SK-N-SH (cell line): ENCODE measurements around the gene AXL. TPM values are rescaled to one million over a fixed set of nuclear protein-coding genes. Genes with fewer than 3 reads are reported as not detected.

Experiments used
- CTCF ChIA-PET: fragments of 300-600, 350-600 bp; formaldehyde crosslinking; extraction: SDS; loops from one replicate; lab custom pipeline; 2021; lab: Yijun Ruan, JAX
- POLR2A ChIA-PET: fragments of 350-600 bp; sonication (Branson Sonifier 250); formaldehyde crosslinking; extraction: SDS; loops from one replicate; lab custom pipeline; 2020; ENCODE audit warnings: antibody characterized with exemption, inconsistent platforms; lab: Yijun Ruan, JAX
- DNase-seq: peaks from one replicate; pipeline ENCODE4 v3.0.0; 2012
- H2AFZ ChIP-seq: fragments of 200-600 bp; sonication (generic); 2 replicates; pipeline ENCODE4 v1.8.1; 2016; ENCODE audit warnings: antibody characterized with exemption, mild to moderate bottlenecking, low read depth
- H3F3A ChIP-seq: fragments of 200-600 bp; sonication (generic); replicated peaks from 2 replicates; pipeline ENCODE3; 2016; ENCODE audit warnings: antibody characterized with exemption, mild to moderate bottlenecking; ENCODE audit not compliant: insufficient read depth
- H3K27ac ChIP-seq, 2 experiments: fragments of 200-500 bp in 1 of 2; fragments of 200-600 bp in 1 of 2; sonication (Bioruptor generic) in 1 of 2; sonication (generic), shearing (Covaris generic) in 1 of 2; 2 replicates each; pipeline versions ENCODE4 v1.5.1 to v1.6.1; 2014 to 2016; ENCODE audit warnings: low read depth in 2 of 2, inconsistent platforms in 1 of 2, low read length in 1 of 2, mild to moderate bottlenecking in 1 of 2, mixed read lengths in 1 of 2
- H3K27me3 ChIP-seq: fragments of 200-600 bp; sonication (generic), shearing (Covaris generic); 2 replicates; pipeline ENCODE4 v1.6.1; 2016; ENCODE audit warnings: mixed run types; ENCODE audit not compliant: insufficient read depth
- H3K36me3 ChIP-seq, 2 experiments: fragments of 200-500 bp in 1 of 2; fragments of 200-600 bp in 1 of 2; sonication (Bioruptor generic) in 1 of 2; sonication (generic) in 1 of 2; replicated peaks in 1 of 2; 2 replicates each; pipeline versions ENCODE3 to v1.5.1; 2014 to 2016; ENCODE audit warnings: low read length in 1 of 2, mild to moderate bottlenecking in 1 of 2; ENCODE audit not compliant: insufficient read depth in 2 of 2, control insufficient read depth in 1 of 2
- H3K4me1 ChIP-seq, 2 experiments: fragments of 200-500 bp in 1 of 2; fragments of 200-600 bp in 1 of 2; sonication (Bioruptor generic) in 1 of 2; sonication (generic), shearing (Covaris generic) in 1 of 2; 2 replicates each; pipeline versions ENCODE4 v1.5.1 to v1.6.1; 2014 to 2016; ENCODE audit warnings: low read depth in 1 of 2, low read length in 1 of 2, mixed run types in 1 of 2; ENCODE audit not compliant: insufficient read depth in 2 of 2, control insufficient read depth in 1 of 2
- H3K4me2 ChIP-seq: fragments of 200-600 bp; sonication (generic), shearing (Covaris generic); 2 replicates; pipeline ENCODE4 v1.6.1; 2017; ENCODE audit warnings: mixed run types
- H3K4me3 ChIP-seq, 2 experiments: fragments of 200-500 bp in 1 of 2; fragments of 200-600 bp in 1 of 2; sonication (Bioruptor generic) in 1 of 2; sonication (generic), shearing (Covaris generic) in 1 of 2; 2 replicates each; pipeline versions ENCODE4 v1.5.1 to v1.8.1; 2014 to 2016; ENCODE audit warnings: low read depth in 2 of 2, inconsistent platforms in 1 of 2, low read length in 1 of 2, mild to moderate bottlenecking in 1 of 2, mixed read lengths in 1 of 2, moderate library complexity in 1 of 2
- H3K79me2 ChIP-seq: fragments of 200-600 bp; sonication (generic); 2 replicates; pipeline ENCODE4 v1.8.1; 2017; ENCODE audit warnings: mild to moderate bottlenecking; ENCODE audit not compliant: insufficient read depth
- H3K9ac ChIP-seq: fragments of 200-600 bp; sonication (generic); 2 replicates; pipeline ENCODE4 v1.6.1; 2017; ENCODE audit warnings: mixed run types
- H3K9me2 ChIP-seq: fragments of 200-600 bp; sonication (generic); 2 replicates; pipeline ENCODE4 v1.6.1; 2017; ENCODE audit warnings: mixed run types
- H3K9me3 ChIP-seq: fragments of 200-600 bp; sonication (generic); 2 replicates; pipeline ENCODE4 v1.6.1; 2017; ENCODE audit warnings: mixed run types, mild to moderate bottlenecking, moderate library complexity
- H4K20me1 ChIP-seq: fragments of 200-600 bp; sonication (generic); 2 replicates; pipeline ENCODE4 v1.6.1; 2017; ENCODE audit warnings: mild to moderate bottlenecking, mixed run types; ENCODE audit not compliant: insufficient read depth
- CHD2 ChIP-seq: fragments of 150-350 bp; IDR thresholded peaks from 2 replicates; pipeline ENCODE4 v1.6.1; 2018; ENCODE audit warnings: low read length; ENCODE audit not compliant: partially characterized antibody
- EP300 ChIP-seq, 2 experiments: IDR thresholded peaks; 2 replicates each; pipeline versions ENCODE4 v1.4.0 to v1.6.1; 2012; ENCODE audit warnings: borderline replicate concordance in 1 of 2, low read depth in 1 of 2, low read length in 1 of 2
- EZH2phosphoT487 ChIP-seq: fragments of 200-600 bp; sonication (generic); IDR thresholded peaks from 2 replicates; pipeline ENCODE4 v1.6.1; 2017; ENCODE audit warnings: low read depth, mixed run types, mild to moderate bottlenecking, antibody characterized with exemption, moderate library complexity, borderline replicate concordance
- FOXJ3 ChIP-seq: sonication (generic); formaldehyde crosslinking; IDR thresholded peaks from 2 replicates; pipeline ENCODE4 v1.5.1; 2020; ENCODE audit warnings: mild to moderate bottlenecking, missing genetic modification reagents
- JUND ChIP-seq: IDR thresholded peaks from 2 replicates; pipeline ENCODE4 v1.4.0; 2012
- POLR2AphosphoS5 ChIP-seq: IDR thresholded peaks from 2 replicates; pipeline ENCODE4 v1.6.1; 2012; ENCODE audit warnings: low read depth, low read length
- RCOR1 ChIP-seq: fragments of 150-350 bp; IDR thresholded peaks from 2 replicates; pipeline ENCODE4 v1.6.1; 2017; ENCODE audit warnings: antibody characterized with exemption, low read length
- RFX5 ChIP-seq: IDR thresholded peaks from 2 replicates; pipeline ENCODE4 v1.6.1; 2012; ENCODE audit warnings: mild to moderate bottlenecking, improper control_type of control experiment, low read length
- SMC3 ChIP-seq: IDR thresholded peaks from 2 replicates; pipeline ENCODE4 v1.6.1; 2012; ENCODE audit warnings: low read depth, low read length, improper control_type of control experiment
- TAF1 ChIP-seq: IDR thresholded peaks from 2 replicates; pipeline ENCODE4 v1.6.1; 2012; ENCODE audit warnings: low read depth, mild to moderate bottlenecking, low read length, moderate library complexity, borderline replicate concordance
- TCF12 ChIP-seq: IDR thresholded peaks from 2 replicates; pipeline ENCODE4 v1.4.0; 2012
- TEAD4 ChIP-seq: IDR thresholded peaks from 2 replicates; pipeline ENCODE4 v1.4.0; 2012; ENCODE audit warnings: mild to moderate bottlenecking, borderline replicate concordance; ENCODE audit not compliant: insufficient read depth
- WGBS: methylation state at CpG from one replicate; pipeline ENCODE4 v1.1.6; 2017; ENCODE audit warnings: low lambda C conversion rate; 5-methylcytosine and 5-hydroxymethylcytosine counted together
- polyA plus RNA-seq, 3 experiments: library from polyadenylated mRNA; depleted of rRNA; stranded (reverse); fragments of >200 nt; gene quantifications; 2 replicates each; pipeline ENCODE4 v1.2.3, GENCODE V29; 2012
- TF ChIP-seq, protein P1 (sequence below): fragments of 200-600 bp; sonication (generic); IDR thresholded peaks from 2 replicates; pipeline ENCODE4 v1.6.1; 2017; ENCODE audit warnings: antibody characterized with exemption, mild to moderate bottlenecking, moderate library complexity
- TF ChIP-seq, protein P2 (sequence below): fragments of 150-350 bp; IDR thresholded peaks from 2 replicates; pipeline ENCODE4 v1.6.1; 2016; ENCODE audit warnings: mild to moderate bottlenecking, low read depth, low read length
- TF ChIP-seq, protein P3 (sequence below): IDR thresholded peaks from 2 replicates; pipeline ENCODE4; 2012
- TF ChIP-seq, protein P4 (sequence below): IDR thresholded peaks from 2 replicates; pipeline ENCODE4 v1.4.0; 2012; ENCODE audit warnings: low read depth, borderline replicate concordance
- TF ChIP-seq, protein P5 (sequence below): IDR thresholded peaks from 2 replicates; pipeline ENCODE4 v1.6.1; 2012; ENCODE audit warnings: mild to moderate bottlenecking, low read depth, low read length, moderate library complexity
- TF ChIP-seq, protein P6 (sequence below): fragments of 150-350 bp; IDR thresholded peaks from 2 replicates; pipeline ENCODE4 v1.6.1; 2017; ENCODE audit warnings: antibody characterized with exemption, low read length, low read depth, borderline replicate concordance

AXL gene
- polyA plus RNA-seq, 1 of the 3 experiments (the other 2 are of a cell fraction): 82.6 TPM

DNA sequence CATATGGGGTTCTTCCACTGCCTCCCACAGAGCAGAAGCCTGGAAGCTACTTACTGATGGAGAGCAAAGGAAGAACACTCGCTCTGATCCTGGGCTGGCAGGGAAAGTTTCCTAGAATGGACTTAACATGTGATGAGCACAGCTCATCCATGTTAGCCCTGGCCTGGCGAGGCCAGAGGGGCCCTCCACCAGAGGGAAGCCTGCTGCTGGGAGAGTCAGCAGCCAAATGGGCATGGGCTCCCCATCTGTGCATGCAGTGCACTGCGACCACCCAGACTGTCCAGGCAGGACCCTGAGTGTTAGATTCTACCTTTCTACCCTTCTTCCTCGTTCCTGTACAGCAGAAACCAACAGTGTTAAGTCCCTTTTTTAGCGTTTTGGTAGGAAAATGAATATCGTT, 54.1 kb downstream of the AXL start (continued):
- no peak for TF ChIP-seq POLR2AphosphoS5
- TF ChIP-seq, protein P1, sequence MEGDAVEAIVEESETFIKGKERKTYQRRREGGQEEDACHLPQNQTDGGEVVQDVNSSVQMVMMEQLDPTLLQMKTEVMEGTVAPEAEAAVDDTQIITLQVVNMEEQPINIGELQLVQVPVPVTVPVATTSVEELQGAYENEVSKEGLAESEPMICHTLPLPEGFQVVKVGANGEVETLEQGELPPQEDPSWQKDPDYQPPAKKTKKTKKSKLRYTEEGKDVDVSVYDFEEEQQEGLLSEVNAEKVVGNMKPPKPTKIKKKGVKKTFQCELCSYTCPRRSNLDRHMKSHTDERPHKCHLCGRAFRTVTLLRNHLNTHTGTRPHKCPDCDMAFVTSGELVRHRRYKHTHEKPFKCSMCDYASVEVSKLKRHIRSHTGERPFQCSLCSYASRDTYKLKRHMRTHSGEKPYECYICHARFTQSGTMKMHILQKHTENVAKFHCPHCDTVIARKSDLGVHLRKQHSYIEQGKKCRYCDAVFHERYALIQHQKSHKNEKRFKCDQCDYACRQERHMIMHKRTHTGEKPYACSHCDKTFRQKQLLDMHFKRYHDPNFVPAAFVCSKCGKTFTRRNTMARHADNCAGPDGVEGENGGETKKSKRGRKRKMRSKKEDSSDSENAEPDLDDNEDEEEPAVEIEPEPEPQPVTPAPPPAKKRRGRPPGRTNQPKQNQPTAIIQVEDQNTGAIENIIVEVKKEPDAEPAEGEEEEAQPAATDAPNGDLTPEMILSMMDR: no peak
- TF ChIP-seq, protein P2, sequence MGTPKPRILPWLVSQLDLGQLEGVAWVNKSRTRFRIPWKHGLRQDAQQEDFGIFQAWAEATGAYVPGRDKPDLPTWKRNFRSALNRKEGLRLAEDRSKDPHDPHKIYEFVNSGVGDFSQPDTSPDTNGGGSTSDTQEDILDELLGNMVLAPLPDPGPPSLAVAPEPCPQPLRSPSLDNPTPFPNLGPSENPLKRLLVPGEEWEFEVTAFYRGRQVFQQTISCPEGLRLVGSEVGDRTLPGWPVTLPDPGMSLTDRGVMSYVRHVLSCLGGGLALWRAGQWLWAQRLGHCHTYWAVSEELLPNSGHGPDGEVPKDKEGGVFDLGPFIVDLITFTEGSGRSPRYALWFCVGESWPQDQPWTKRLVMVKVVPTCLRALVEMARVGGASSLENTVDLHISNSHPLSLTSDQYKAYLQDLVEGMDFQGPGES: no peak
- TF ChIP-seq SMC3: no peak
- TF ChIP-seq FOXJ3: no peak
- no peak for TF ChIP-seq RCOR1

DNA sequence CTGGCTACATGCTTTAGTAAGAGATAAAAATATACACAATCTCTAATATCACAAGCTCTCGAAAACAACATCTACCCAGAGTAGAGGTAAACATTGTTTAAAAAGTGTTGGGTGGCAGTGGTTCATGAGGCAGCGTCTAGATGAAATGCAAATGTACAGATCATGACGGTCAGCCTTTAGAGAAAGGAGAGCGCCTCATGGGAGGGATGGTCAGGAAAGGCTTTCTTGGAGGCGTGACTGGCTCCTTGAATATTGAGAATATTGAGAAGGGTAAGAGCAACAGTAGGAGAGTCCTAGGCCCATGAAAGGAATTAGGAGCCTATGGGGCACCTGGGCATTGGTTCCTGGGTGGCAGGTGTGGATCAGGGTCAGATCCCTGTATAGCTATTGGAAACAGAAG, 55.8 kb downstream of the AXL start:
- DNase-seq: no peak
- H2AFZ ChIP-seq: no peak overlapping the region
- ChIA-PET POLR2A (no interaction called here), CTCF (no interaction called here)
- WGBS: 94% methylated on average over 5 of the region's 5 CpGs
- no peaks in the 10 kb centered on the region for H3K9me3 ChIP-seq
- H3K27ac ChIP-seq: no peak overlapping the region
- H3K9me2 ChIP-seq: no peaks in the 10 kb centered on the region
- H3K4me1 ChIP-seq: no peaks in the 10 kb centered on the region
- H3K4me2 ChIP-seq: no peak overlapping the region
- TF ChIP-seq TEAD4 (no peak), EP300 (IDR thresholded peaks at IDR 0.05; ENCODE audit: borderline replicate concordance in 1 of 2, low read depth in 1 of 2, low read length in 1 of 2) (no peak), JUND (no peak), CHD2 (no peak), TCF12 (no peak), POLR2AphosphoS5 (no peak), RFX5 (no peak), TAF1 (no peak), EZH2phosphoT487 (no peak)
- TF ChIP-seq, protein P3, sequence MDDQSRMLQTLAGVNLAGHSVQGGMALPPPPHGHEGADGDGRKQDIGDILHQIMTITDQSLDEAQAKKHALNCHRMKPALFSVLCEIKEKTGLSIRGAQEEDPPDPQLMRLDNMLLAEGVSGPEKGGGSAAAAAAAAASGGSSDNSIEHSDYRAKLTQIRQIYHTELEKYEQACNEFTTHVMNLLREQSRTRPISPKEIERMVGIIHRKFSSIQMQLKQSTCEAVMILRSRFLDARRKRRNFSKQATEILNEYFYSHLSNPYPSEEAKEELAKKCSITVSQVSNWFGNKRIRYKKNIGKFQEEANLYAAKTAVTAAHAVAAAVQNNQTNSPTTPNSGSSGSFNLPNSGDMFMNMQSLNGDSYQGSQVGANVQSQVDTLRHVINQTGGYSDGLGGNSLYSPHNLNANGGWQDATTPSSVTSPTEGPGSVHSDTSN: no peak
- TF ChIP-seq, protein P4, sequence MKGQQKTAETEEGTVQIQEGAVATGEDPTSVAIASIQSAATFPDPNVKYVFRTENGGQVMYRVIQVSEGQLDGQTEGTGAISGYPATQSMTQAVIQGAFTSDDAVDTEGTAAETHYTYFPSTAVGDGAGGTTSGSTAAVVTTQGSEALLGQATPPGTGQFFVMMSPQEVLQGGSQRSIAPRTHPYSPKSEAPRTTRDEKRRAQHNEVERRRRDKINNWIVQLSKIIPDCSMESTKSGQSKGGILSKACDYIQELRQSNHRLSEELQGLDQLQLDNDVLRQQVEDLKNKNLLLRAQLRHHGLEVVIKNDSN: no peak
- TF ChIP-seq, protein P1: no peak
- TF ChIP-seq, protein P5, sequence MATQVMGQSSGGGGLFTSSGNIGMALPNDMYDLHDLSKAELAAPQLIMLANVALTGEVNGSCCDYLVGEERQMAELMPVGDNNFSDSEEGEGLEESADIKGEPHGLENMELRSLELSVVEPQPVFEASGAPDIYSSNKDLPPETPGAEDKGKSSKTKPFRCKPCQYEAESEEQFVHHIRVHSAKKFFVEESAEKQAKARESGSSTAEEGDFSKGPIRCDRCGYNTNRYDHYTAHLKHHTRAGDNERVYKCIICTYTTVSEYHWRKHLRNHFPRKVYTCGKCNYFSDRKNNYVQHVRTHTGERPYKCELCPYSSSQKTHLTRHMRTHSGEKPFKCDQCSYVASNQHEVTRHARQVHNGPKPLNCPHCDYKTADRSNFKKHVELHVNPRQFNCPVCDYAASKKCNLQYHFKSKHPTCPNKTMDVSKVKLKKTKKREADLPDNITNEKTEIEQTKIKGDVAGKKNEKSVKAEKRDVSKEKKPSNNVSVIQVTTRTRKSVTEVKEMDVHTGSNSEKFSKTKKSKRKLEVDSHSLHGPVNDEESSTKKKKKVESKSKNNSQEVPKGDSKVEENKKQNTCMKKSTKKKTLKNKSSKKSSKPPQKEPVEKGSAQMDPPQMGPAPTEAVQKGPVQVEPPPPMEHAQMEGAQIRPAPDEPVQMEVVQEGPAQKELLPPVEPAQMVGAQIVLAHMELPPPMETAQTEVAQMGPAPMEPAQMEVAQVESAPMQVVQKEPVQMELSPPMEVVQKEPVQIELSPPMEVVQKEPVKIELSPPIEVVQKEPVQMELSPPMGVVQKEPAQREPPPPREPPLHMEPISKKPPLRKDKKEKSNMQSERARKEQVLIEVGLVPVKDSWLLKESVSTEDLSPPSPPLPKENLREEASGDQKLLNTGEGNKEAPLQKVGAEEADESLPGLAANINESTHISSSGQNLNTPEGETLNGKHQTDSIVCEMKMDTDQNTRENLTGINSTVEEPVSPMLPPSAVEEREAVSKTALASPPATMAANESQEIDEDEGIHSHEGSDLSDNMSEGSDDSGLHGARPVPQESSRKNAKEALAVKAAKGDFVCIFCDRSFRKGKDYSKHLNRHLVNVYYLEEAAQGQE: no peak
- TF ChIP-seq, protein P6, sequence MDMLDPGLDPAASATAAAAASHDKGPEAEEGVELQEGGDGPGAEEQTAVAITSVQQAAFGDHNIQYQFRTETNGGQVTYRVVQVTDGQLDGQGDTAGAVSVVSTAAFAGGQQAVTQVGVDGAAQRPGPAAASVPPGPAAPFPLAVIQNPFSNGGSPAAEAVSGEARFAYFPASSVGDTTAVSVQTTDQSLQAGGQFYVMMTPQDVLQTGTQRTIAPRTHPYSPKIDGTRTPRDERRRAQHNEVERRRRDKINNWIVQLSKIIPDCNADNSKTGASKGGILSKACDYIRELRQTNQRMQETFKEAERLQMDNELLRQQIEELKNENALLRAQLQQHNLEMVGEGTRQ: no peak
- H3K27me3 ChIP-seq: no peaks in the 10 kb centered on the region
- peaks cover 5% of the 10 kb centered on the region for H3F3A ChIP-seq
- H3K79me2 ChIP-seq: peaks cover 14% of the 10 kb centered on the region
- H3K9ac ChIP-seq: no peak overlapping the region
- 0 out of 2 replicates have a peak, but pooled peaks cover 6% of the 10 kb centered on the region for H4K20me1 ChIP-seq
- peaks cover 81 to 95% of the 10 kb centered on the region in 2 experiments for H3K36me3 ChIP-seq
- H3K4me3 ChIP-seq: no peak overlapping the region
